ENCODE data around the gene FAM184A. TPM values are rescaled to one million over a fixed set of nuclear protein-coding genes. Genes with fewer than 3 reads are reported as not detected.

The FAM184A gene
- total and polyA plus RNA-seq, 2 experiments from 2014 or later: 0.25 TPM; not detected in 1

DNA sequence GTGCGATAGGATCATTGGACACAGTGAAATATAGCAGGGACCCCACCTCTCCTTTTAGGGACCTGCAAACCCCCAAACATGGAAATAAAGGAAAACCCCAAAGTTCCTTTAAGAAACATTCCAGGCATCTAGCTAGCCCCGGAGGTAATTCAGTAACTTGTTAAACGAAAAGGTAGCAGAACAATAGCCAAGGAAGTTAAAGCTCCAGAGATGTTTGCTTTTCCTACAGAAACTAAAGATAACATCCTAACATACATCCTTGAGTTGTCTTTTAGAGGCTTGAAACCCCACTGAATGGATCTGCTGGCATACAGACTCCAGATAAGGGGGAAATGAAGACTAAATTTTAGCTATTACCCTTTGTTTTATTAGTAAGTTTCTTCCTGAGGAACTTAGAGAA, 51.0 kb downstream of the FAM184A start:
- Histone ChIP-seq H3K4me3 (no peak overlapping the region), H3K9me3 (ENCODE audit: low read depth) (no peaks in the 10 kb centered on the region), H3F3A (ENCODE audit: insufficient read depth) (no peaks in the 10 kb centered on the region), H3K36me3 (ENCODE audit: low read depth) (no peaks in the 10 kb centered on the region), H3K9ac (no peak overlapping the region), H3K27me3 (replicated peaks; ENCODE audit: insufficient read depth) (no peaks in the 10 kb centered on the region), H3K4me1 (ENCODE audit: insufficient read depth) (no peaks in the 10 kb centered on the region), H3K79me2 (ENCODE audit: insufficient read depth) (no peaks in the 10 kb centered on the region), H3K9me2 (ENCODE audit: insufficient read depth) (no peaks in the 10 kb centered on the region), H3K4me2 (ENCODE audit: unreplicated experiment) (no peak overlapping the region), H3K27ac (no peak overlapping the region), H2AFZ (no peak overlapping the region), H4K20me1 (ENCODE audit: insufficient read depth) (no peaks in the 10 kb centered on the region)
- no peak for DNase-seq
- in situ Hi-C loops (cut with MboI): no loop called here
- TF ChIP-seq EZH2 (IDR thresholded peaks at IDR 0.05; ENCODE audit: insufficient read depth, poor library complexity, severe bottlenecking): no peak
- no peak for TF ChIP-seq EZH2phosphoT487 (IDR thresholded peaks at IDR 0.05; ENCODE audit: insufficient read depth, low read depth)
- 76 to 81% methylated on average over 3 of the region's 3 CpGs for WGBS, 2 experiments (ENCODE audit: low coverage in 1 of 2, low lambda C conversion rate in 2 of 2, missing lambda C conversion rate in 2 of 2)

DNA sequence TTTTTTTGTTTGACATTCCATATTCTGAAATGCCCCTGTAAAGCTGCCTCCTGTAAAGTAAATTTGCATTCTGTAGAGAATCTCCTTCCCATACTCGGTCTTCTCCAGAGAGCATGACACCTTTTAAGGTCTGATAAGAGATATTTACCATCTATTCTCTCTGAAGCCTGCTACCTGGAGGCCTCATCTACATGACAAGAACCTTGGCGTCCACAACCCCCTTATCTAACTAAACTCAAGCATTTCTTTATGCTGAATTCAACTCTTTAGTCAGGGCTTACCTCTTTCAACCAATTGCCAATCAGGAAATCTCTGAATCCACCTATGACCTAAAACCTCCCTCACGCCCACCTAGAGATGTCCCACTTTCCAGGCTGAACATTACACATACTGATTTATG, 51.6 kb downstream of the FAM184A start:
- in situ Hi-C loops (cut with MboI): no loop called here
- no peaks in the 10 kb centered on the region for H3K79me2 ChIP-seq (ENCODE audit: insufficient read depth)

DNA sequence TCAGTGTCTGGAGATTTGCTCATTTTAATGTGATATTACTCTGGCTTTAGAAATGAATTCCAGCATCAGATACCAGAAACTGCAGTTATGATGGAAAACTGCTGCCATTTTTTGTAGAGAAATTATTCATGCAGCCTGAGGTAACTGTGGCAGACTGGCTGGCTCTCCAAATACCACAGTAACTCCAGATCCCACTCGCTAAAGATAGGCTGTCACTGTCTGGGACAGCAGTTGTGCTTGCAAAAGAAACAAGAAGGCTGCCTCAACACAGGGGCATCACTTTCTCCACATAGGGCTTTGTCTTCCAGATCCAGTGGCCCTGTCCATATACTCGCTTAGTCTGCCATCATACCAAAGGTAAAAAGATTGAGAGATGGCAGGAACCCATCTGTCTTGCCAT, 52.7 kb downstream of the FAM184A start:
- Histone ChIP-seq H3K79me2 (ENCODE audit: insufficient read depth) (no peaks in the 10 kb centered on the region), H3K27me3 (replicated peaks; ENCODE audit: insufficient read depth) (no peaks in the 10 kb centered on the region), H3K4me2 (ENCODE audit: unreplicated experiment) (no peak overlapping the region), H4K20me1 (ENCODE audit: insufficient read depth) (no peaks in the 10 kb centered on the region), H3K36me3 (ENCODE audit: low read depth) (no peaks in the 10 kb centered on the region), H3K4me3 (no peak overlapping the region), H3K9ac (no peak overlapping the region), H3K27ac (no peak overlapping the region), H3F3A (ENCODE audit: insufficient read depth) (no peaks in the 10 kb centered on the region), H2AFZ (no peak overlapping the region), H3K9me2 (ENCODE audit: insufficient read depth) (no peaks in the 10 kb centered on the region), H3K4me1 (ENCODE audit: insufficient read depth) (no peaks in the 10 kb centered on the region), H3K9me3 (ENCODE audit: low read depth) (no peaks in the 10 kb centered on the region)
- no peak for DNase-seq
- TF ChIP-seq EZH2phosphoT487 (IDR thresholded peaks at IDR 0.05; ENCODE audit: insufficient read depth, low read depth) (no peak), EZH2 (IDR thresholded peaks at IDR 0.05; ENCODE audit: insufficient read depth, poor library complexity, severe bottlenecking) (no peak)
- WGBS, 2 experiments (ENCODE audit: low coverage in 1 of 2, low lambda C conversion rate in 2 of 2, missing lambda C conversion rate in 2 of 2): 31 to 42% methylated on average over 2 of the region's 2 CpGs
- in situ Hi-C loops (cut with MboI): no loop called here

More for the DNA sequence above, 51.6 kb downstream of the FAM184A start:
- Histone ChIP-seq H3K4me3 (no peak overlapping the region), H3K9ac (no peak overlapping the region), H4K20me1 (ENCODE audit: insufficient read depth) (no peaks in the 10 kb centered on the region), H3K9me2 (ENCODE audit: insufficient read depth) (no peaks in the 10 kb centered on the region), H3K36me3 (ENCODE audit: low read depth) (no peaks in the 10 kb centered on the region), H3K4me1 (ENCODE audit: insufficient read depth) (no peaks in the 10 kb centered on the region), H3K27ac (no peak overlapping the region), H2AFZ (no peak overlapping the region), H3K9me3 (ENCODE audit: low read depth) (no peaks in the 10 kb centered on the region), H3K27me3 (replicated peaks; ENCODE audit: insufficient read depth) (no peaks in the 10 kb centered on the region), H3F3A (ENCODE audit: insufficient read depth) (no peaks in the 10 kb centered on the region), H3K4me2 (ENCODE audit: unreplicated experiment) (no peak overlapping the region)
- TF ChIP-seq EZH2 (IDR thresholded peaks at IDR 0.05; ENCODE audit: insufficient read depth, poor library complexity, severe bottlenecking): no peak
- TF ChIP-seq EZH2phosphoT487 (IDR thresholded peaks at IDR 0.05; ENCODE audit: insufficient read depth, low read depth): no peak
- no peak for DNase-seq
- 30 to 46% methylated on average over 3 of the region's 3 CpGs for WGBS, 2 experiments (ENCODE audit: low coverage in 1 of 2, low lambda C conversion rate in 2 of 2, missing lambda C conversion rate in 2 of 2)

DNA sequence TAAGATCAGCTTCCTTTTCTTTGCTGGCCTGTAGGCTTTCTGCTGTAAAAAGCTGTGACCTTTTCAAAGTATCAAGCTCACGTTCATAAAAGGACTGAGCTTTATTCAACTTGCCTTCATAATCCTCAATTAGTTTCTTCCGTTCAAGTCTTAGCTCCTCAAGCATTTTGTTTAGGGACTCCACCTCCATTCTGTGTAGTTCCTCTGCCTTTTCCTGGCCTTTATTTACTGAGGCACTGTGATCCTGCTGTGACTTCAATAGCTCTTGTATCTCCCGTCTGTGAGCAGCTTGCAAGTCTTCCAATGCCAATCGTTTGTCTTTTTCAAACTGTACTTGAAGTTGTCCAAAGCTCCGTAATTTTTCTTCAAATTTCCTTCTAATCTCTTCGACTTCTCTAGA, 54.4 kb downstream of the FAM184A start:
- Histone ChIP-seq H3K4me1 (ENCODE audit: insufficient read depth) (no peaks in the 10 kb centered on the region), H3K27ac (no peak overlapping the region), H3K9me3 (ENCODE audit: low read depth) (no peaks in the 10 kb centered on the region), H3K9ac (no peak overlapping the region), H3K27me3 (replicated peaks; ENCODE audit: insufficient read depth) (no peaks in the 10 kb centered on the region), H3F3A (ENCODE audit: insufficient read depth) (no peaks in the 10 kb centered on the region), H3K36me3 (ENCODE audit: low read depth) (no peaks in the 10 kb centered on the region), H3K79me2 (ENCODE audit: insufficient read depth) (no peaks in the 10 kb centered on the region), H4K20me1 (ENCODE audit: insufficient read depth) (no peaks in the 10 kb centered on the region), H3K9me2 (ENCODE audit: insufficient read depth) (no peaks in the 10 kb centered on the region), H3K4me3 (no peak overlapping the region), H2AFZ (no peak overlapping the region), H3K4me2 (ENCODE audit: unreplicated experiment) (no peak overlapping the region)
- WGBS, 2 experiments (ENCODE audit: low coverage in 1 of 2, low lambda C conversion rate in 2 of 2, missing lambda C conversion rate in 2 of 2): 65 to 71% methylated on average over 6 of the region's 6 CpGs
- in situ Hi-C loops (cut with MboI): no loop called here
- TF ChIP-seq EZH2 (IDR thresholded peaks at IDR 0.05; ENCODE audit: insufficient read depth, poor library complexity, severe bottlenecking): no peak
- TF ChIP-seq EZH2phosphoT487 (IDR thresholded peaks at IDR 0.05; ENCODE audit: insufficient read depth, low read depth): no peak
- DNase-seq: no peak

DNA sequence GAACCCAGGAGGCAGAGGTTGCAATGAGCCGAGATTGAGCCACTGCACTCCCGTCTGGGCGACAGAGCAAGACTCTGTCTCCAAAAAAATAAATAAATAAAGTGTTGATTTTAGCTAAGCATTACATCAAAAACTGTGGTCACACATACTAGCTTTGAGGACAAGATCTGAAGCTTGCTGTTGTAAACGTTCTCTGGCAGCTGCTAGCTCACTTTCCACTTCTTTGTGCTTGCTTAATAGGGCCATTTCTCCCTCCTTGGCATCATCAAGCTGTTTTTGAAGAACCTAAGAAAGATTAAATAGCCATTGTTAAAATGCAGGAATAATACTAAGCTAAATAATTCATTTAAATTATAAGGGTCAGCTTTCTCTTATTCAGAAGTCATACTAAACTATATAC, 55.7 kb downstream of the FAM184A start:
- Histone ChIP-seq H3K79me2 (ENCODE audit: insufficient read depth) (no peaks in the 10 kb centered on the region), H3K27me3 (replicated peaks; ENCODE audit: insufficient read depth) (no peaks in the 10 kb centered on the region), H2AFZ (no peak overlapping the region), H3K9ac (no peak overlapping the region), H3K4me2 (ENCODE audit: unreplicated experiment) (no peak overlapping the region), H3K27ac (no peak overlapping the region), H3K9me2 (ENCODE audit: insufficient read depth) (no peaks in the 10 kb centered on the region), H3K4me1 (ENCODE audit: insufficient read depth) (no peaks in the 10 kb centered on the region), H3K9me3 (ENCODE audit: low read depth) (no peaks in the 10 kb centered on the region), H3K4me3 (no peak overlapping the region), H3K36me3 (ENCODE audit: low read depth) (no peaks in the 10 kb centered on the region), H4K20me1 (ENCODE audit: insufficient read depth) (no peaks in the 10 kb centered on the region), H3F3A (ENCODE audit: insufficient read depth) (no peaks in the 10 kb centered on the region)
- no peak for DNase-seq
- in situ Hi-C loops (cut with MboI): no loop called here
- WGBS, 2 experiments (ENCODE audit: low coverage in 1 of 2, low lambda C conversion rate in 2 of 2, missing lambda C conversion rate in 2 of 2): 35 to 46% methylated on average over 4 of the region's 4 CpGs
- no peak for TF ChIP-seq EZH2 (IDR thresholded peaks at IDR 0.05; ENCODE audit: insufficient read depth, poor library complexity, severe bottlenecking)
- no peak for TF ChIP-seq EZH2phosphoT487 (IDR thresholded peaks at IDR 0.05; ENCODE audit: insufficient read depth, low read depth)

Data from GM23248 (cell line).